Stimulated activated memory B cell treated with anti-CD40 and anti-IgM and Interleukin-4, amounts not matched to agents 10 μg/mL and 1 μg/mL and 100 μg/mL, for 72 hours (primary cell): ENCODE data around the gene ACOX3.
"Not testable (repeated sequence)": the region's sequence is repeated elsewhere in the genome, so short reads cannot be mapped to it uniquely, and the experiment has no call there.

Experiments used
- ATAC-seq: fragments of 150-1000 bp; cut with Tn5 transposase; 2 replicates; pipeline ENCODE4 v1.10.0; 2021
- H3K27ac Mint-ChIP-seq: one replicate; pipeline ENCODE4 v1.8.0; 2022; ENCODE audit warnings: mild to moderate bottlenecking, mixed read lengths
- H3K27me3 Mint-ChIP-seq: one replicate; pipeline ENCODE4 v1.8.0; 2022; ENCODE audit warnings: mixed read lengths
- H3K36me3 Mint-ChIP-seq: one replicate; pipeline ENCODE4 v1.8.0; 2022; ENCODE audit warnings: mixed read lengths
- H3K4me1 Mint-ChIP-seq: one replicate; pipeline ENCODE4 v1.8.0; 2022; ENCODE audit warnings: mixed read lengths
- H3K4me3 Mint-ChIP-seq: one replicate; pipeline ENCODE4 v1.8.0; 2022; ENCODE audit warnings: mild to moderate bottlenecking, moderate library complexity, mixed read lengths
- H3K9me3 Mint-ChIP-seq: one replicate; pipeline ENCODE4 v1.8.0; 2022; ENCODE audit warnings: mixed read lengths

Gene ACOX3

DNA sequence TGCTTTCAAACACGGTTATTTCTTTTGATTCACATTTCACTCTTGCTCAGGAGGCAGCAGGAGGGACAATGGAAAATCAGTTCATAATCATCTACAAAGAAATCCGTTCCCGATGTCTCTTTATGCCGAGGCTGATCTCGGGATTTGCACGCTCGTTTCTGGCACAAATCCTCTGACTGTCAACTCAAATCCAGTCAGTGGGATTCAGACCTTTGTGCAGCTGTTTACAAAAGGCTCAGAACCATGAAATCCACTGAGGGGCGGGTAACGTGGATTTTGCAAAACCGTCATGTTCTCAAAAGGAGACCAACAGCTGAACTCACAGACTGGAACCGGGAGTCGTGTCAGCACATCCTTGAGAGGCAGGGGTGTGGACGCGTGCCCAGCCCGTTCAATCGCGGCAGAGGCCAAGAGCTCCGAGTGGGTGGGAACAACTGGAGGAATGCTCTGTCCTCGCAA, 46.4 kb downstream of the ACOX3 start:
- Mint-ChIP-seq H3K27ac (no peak overlapping the region), H3K27me3 (no peaks in the 10 kb centered on the region), H3K36me3 (peaks cover 76% of the 10 kb centered on the region), H3K4me3 (no peak overlapping the region), H3K9me3 (no peaks in the 10 kb centered on the region), H3K4me1 (peaks cover 15% of the 10 kb centered on the region)
- no peak for ATAC-seq

DNA sequence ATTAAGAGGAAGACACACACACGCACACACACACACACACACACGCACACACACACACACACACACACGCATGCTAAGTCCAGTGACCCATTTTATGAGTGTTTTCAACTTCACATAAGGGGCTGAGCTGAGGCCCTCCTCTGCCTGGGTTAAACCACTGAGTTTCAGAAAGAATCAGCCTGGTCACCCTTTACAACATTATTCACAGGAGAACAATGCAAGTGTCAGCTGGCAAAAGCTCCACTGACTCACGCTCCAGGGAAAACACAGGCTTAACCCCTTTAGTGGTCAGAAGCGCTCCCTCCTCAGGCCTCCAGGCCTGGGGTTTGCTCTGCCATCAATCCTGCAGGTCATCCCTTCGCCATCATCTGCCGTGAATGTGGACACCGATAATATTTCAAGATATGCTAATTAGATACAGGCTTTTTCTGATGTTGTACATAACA, 46.9 kb downstream of the ACOX3 start:
- no peak for ATAC-seq
- Mint-ChIP-seq H3K4me1 (peaks cover 12% of the 10 kb centered on the region), H3K27ac (no peak overlapping the region), H3K36me3 (peaks cover 76% of the 10 kb centered on the region), H3K4me3 (no peak overlapping the region), H3K27me3 (no peaks in the 10 kb centered on the region), H3K9me3 (no peaks in the 10 kb centered on the region)

DNA sequence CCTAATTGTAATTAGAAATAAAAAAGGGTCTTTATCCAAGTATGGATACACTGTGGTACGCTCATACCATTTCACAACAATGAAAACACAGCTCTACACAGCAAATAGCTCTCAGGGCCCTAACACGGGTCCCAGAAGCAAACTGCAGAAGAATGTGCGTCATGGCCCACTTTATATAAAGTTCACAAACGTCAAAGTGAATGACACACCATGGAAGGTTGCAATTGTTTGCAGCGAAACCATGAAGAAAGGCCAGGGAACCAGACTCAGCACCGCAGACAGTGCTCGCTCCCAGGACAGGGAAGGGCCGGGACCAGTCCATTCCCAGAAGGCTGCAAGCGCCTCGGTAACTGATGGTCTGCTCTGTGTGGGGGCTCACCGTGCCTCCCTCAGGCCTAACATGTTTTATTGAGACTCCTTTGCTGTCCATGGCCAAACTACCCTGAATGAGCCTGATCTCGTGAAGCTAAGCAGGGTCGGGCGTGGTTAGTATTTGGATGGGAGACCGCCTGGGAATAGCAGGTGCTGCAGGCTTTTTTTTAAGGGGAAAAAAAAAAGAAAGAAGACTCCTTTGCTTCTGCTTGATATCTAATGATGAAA, 47.8 kb downstream of the ACOX3 start:
- H3K4me1 Mint-ChIP-seq: peaks cover 6% of the 10 kb centered on the region
- H3K36me3 Mint-ChIP-seq: peaks cover 79% of the 10 kb centered on the region
- peak overlapping the region; percentile 55 for H3K27ac Mint-ChIP-seq
- H3K4me3 Mint-ChIP-seq: no peak overlapping the region
- H3K9me3 Mint-ChIP-seq: no peaks in the 10 kb centered on the region
- H3K27me3 Mint-ChIP-seq: no peaks in the 10 kb centered on the region
- ATAC-seq: no peak

DNA sequence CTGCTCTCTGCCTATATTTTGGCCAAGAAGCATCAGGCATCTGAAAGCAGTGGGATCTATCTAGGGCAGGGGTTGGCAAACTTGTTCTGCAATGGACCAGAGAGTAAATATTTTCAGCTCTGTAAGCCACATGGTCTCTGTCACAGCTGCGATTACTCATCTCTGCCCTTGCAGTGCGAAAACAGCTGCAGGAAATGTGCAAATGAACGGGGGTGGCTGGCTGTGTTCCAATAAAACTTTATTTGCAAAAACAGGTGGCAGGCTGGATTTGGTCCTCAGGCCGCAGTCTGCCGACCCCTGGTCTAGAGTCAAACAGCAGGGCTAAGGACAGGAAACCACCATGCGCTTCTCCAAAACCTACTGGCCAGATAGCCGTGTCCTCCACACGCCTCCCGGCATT, 48.6 kb downstream of the ACOX3 start:
- H3K4me1 Mint-ChIP-seq: peaks cover 6% of the 10 kb centered on the region
- peak overlapping the region; percentile 55 for H3K27ac Mint-ChIP-seq
- no peak overlapping the region for H3K4me3 Mint-ChIP-seq
- H3K36me3 Mint-ChIP-seq: peaks cover 79% of the 10 kb centered on the region
- no peaks in the 10 kb centered on the region for H3K27me3 Mint-ChIP-seq
- ATAC-seq: peak; percentile 72
- no peaks in the 10 kb centered on the region for H3K9me3 Mint-ChIP-seq

DNA sequence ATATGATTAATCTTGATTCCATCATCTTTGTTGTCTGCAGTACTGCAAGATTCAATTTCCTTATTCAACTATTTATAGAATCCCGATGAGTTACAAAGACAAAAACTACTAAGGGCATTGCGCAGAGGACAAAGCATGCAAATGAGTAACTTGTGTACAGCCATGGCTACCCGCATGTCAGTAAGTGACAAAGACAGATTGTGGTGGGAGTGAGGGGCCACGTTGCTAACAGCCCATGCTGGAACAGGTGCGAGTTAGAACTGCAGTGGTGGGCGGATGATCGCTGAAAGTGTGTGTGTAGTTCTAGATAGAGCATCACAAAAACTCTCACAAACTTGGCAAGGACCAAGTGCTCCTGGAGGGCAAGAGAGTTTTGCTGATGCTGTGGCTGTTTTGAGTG, 49.5 kb downstream of the ACOX3 start:
- no peak overlapping the region for H3K4me3 Mint-ChIP-seq
- peaks cover 6% of the 10 kb centered on the region for H3K4me1 Mint-ChIP-seq
- H3K9me3 Mint-ChIP-seq: no peaks in the 10 kb centered on the region
- H3K36me3 Mint-ChIP-seq: peaks cover 77% of the 10 kb centered on the region
- ATAC-seq: no peak
- no peak overlapping the region for H3K27ac Mint-ChIP-seq
- no peaks in the 10 kb centered on the region for H3K27me3 Mint-ChIP-seq

DNA sequence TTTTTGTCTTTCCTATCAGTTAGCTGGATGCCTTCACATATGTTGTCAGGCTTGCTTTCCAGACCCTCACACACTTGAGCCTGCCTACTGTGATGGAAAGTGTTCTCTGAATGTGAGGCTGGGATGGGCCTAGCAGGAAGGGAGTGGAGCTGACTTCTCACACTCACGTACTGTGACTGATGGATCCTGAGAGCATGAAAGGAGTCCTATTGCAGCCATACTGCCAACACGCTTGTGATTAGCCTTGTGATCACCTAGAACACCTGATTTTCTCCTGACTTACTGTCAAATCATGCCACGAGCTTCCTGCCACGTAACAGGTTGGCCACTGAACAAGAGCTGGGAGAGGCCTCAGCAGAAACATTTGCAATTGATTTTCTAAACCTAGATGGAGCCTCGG, 49.9 kb downstream of the ACOX3 start:
- Mint-ChIP-seq H3K27me3 (no peaks in the 10 kb centered on the region), H3K36me3 (peaks cover 77% of the 10 kb centered on the region), H3K4me3 (no peak overlapping the region), H3K9me3 (no peaks in the 10 kb centered on the region), H3K4me1 (peaks cover 6% of the 10 kb centered on the region), H3K27ac (no peak overlapping the region)
- ATAC-seq: no peak

DNA sequence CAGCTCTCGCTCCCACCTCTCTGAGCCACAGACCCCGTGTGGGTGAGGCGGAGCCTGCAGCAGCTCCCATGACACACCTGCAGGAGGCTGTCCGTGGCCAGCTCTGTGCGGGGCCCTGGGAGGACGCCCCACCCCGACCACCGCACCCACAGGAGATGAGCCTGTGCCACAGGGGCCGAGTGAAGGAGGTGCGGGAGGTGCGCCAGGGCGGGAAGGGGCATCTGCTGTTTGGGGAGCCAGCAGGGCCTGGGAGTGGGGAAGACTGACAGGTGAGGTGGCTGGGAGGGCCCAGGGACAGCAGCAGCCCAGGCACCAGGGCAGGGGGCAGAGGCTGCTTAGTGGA, 52.0 kb downstream of the ACOX3 start:
- Mint-ChIP-seq H3K9me3 (no peaks in the 10 kb centered on the region), H3K27me3 (no peaks in the 10 kb centered on the region), H3K27ac (no peak overlapping the region), H3K36me3 (peaks cover 77% of the 10 kb centered on the region), H3K4me3 (no peak overlapping the region), H3K4me1 (peaks cover 6% of the 10 kb centered on the region)
- no peak for ATAC-seq

DNA sequence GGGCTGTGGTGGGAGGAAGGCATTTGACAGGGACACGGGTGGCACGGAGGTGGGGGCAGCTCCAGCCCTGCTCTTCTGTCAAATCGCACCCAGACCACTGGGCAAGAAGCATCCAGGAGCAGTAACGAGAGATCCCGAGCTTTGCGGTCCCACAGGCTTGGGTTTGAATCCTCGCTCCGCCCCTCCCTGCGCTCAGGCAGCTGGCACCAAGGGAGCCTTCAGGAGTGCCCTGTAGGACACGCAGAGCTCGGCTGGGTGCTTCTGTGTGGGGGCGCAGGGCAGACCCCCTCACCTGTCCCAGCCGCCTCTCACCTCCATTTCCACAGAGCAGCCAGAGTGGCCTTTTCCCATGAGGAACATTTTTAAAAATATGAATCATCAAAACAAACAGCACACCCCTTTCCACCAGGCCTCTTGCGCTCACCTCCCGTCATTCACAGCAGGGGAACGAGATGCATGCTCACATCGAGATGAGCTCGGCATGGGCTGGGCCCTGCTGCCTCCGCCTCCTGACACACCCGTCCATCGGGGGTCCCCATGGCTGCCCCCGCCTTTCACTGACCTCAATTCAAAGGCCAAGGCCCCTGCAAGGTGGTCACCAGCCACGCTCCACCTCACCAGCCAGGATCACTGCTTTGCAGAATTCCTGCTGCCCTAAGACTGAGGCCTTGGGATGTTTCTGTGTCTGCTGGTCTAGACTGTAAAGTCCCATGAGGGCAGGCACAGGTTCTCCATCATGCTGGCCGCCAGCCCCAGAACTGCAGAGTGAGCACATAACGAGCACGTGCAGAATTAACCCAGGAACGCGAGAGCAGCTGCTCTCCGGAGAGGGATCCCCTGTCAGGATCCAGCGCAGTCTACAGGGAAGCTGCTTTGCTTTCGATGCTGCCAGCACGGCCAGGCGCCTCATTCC, 52.7 kb downstream of the ACOX3 start:
- peaks cover 6% of the 10 kb centered on the region for H3K4me1 Mint-ChIP-seq
- no peaks in the 10 kb centered on the region for H3K27me3 Mint-ChIP-seq
- peaks cover 71% of the 10 kb centered on the region for H3K36me3 Mint-ChIP-seq
- H3K9me3 Mint-ChIP-seq: no peaks in the 10 kb centered on the region
- no peak overlapping the region for H3K27ac Mint-ChIP-seq
- no peak overlapping the region for H3K4me3 Mint-ChIP-seq
- no peak for ATAC-seq

DNA sequence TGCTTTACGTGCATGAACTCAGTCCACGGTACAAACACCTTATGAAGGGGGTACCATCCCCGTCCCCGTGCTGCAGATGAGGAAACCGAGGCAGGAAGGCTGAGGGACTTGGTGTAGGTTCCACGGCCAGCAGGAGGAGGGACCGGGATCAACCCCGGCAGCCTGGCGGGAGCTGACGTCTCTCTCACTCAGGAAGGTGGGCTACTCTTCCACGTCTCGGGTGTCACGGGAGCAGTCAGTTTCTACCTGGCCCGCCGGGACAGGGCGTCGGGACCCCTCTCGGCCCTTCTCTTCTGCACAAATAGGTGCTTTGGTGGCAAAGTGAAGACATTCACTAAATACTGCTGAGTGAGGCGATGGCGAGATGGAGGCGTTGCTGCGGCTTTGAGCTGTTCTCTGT, 53.3 kb downstream of the ACOX3 start:
- H3K36me3 Mint-ChIP-seq: peaks cover 64% of the 10 kb centered on the region
- no peak for ATAC-seq
- no peaks in the 10 kb centered on the region for H3K9me3 Mint-ChIP-seq
- H3K27me3 Mint-ChIP-seq: no peaks in the 10 kb centered on the region
- no peak overlapping the region for H3K27ac Mint-ChIP-seq
- H3K4me1 Mint-ChIP-seq: peaks cover 5% of the 10 kb centered on the region
- no peak overlapping the region for H3K4me3 Mint-ChIP-seq

DNA sequence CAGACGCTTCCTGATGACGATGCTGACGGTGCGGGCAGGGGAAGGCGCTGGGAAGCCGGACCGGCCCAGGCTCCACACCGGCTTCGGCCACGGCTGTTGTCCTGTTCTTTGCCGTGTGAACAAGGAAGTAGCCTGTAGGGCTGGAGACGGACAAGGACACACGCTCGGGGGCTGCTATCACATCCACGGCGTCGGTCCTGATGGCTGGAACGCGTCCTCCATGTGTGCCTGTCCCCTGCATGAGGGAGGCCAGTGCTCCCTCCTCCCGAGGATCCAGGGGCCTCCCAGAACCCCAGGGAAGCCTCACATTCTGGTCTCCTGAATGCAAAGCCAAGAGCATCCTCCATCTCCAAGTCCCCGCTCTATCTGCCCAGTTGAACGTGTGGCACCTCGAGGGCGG, 53.8 kb downstream of the ACOX3 start:
- H3K9me3 Mint-ChIP-seq: no peaks in the 10 kb centered on the region

DNA sequence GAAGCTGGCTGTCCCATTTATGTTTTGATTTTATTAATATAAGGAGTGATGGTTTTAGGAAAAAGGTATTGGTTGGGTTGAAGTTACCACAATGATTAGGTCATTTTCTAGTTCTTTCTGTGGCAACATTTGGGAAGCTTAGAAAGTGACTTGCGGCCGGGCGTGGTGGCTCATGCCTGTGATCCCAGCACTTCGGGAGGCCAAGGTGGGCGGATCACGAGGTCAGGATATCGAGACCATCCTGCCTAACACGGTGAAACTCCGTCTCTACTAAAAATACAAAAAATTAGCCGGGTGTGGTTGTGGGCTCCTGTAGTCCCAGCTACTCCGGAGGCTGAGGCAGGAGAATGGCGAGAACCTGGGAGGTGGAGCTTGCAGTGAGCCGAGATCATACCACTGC, 54.4 kb downstream of the ACOX3 start:
- not testable (repeated sequence) for H3K4me3 Mint-ChIP-seq, H3K27ac Mint-ChIP-seq, H3K27me3 Mint-ChIP-seq, H3K4me1 Mint-ChIP-seq, H3K9me3 Mint-ChIP-seq, ATAC-seq
- H3K36me3 Mint-ChIP-seq: peaks cover 65% of the 10 kb centered on the region

More for the DNA sequence above, 53.8 kb downstream of the ACOX3 start:
- Mint-ChIP-seq H3K36me3 (peaks cover 61% of the 10 kb centered on the region), H3K4me1 (peaks cover under 1% of the 10 kb centered on the region), H3K4me3 (no peak overlapping the region), H3K27me3 (no peaks in the 10 kb centered on the region), H3K27ac (no peak overlapping the region)
- no peak for ATAC-seq

DNA sequence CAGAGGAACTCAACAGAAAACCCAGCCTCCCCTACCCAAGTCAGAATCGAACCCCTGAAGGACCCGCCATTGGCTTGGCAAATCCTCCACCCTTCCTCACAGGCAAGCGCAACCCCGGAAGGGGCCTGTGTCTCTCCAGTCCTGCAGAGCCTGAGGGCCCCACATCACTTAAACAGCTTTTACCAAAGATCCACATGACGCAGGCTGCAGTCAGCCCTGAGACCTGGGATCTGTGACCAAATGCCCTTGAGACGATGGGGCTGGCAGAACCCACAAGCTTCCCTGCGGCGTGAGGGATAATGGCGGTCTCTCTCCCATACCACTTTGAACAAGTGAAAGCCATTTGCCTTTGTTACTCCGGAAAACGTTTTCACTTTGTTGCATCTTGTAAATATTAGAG, 54.9 kb downstream of the ACOX3 start:
- no peaks in the 10 kb centered on the region for H3K4me1 Mint-ChIP-seq
- ATAC-seq: no peak
- no peak overlapping the region for H3K27ac Mint-ChIP-seq
- H3K27me3 Mint-ChIP-seq: no peaks in the 10 kb centered on the region
- peaks cover 65% of the 10 kb centered on the region for H3K36me3 Mint-ChIP-seq
- no peaks in the 10 kb centered on the region for H3K9me3 Mint-ChIP-seq
- no peak overlapping the region for H3K4me3 Mint-ChIP-seq

DNA sequence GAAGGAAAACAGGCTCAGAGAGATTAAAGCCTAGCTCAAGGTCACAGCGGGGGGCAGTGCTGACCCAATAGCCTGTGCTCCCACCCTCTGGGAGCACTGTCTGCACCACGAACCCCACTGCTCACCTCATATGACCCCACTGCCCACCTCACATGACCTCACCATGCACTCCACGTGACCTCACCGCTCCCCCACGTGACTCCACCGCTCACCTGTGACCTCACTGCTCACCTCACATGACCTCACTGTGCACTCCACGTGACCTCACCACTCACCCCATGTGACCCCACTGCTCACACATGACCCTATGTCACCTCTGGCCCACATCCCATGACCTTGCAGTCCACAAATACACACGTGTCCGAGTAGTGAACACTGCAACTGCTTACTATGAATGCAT, 55.4 kb downstream of the ACOX3 start:
- Mint-ChIP-seq H3K36me3 (peaks cover 63% of the 10 kb centered on the region), H3K27me3 (no peaks in the 10 kb centered on the region), H3K4me3 (no peak overlapping the region), H3K4me1 (no peaks in the 10 kb centered on the region), H3K9me3 (no peaks in the 10 kb centered on the region), H3K27ac (no peak overlapping the region)
- ATAC-seq: no peak

DNA sequence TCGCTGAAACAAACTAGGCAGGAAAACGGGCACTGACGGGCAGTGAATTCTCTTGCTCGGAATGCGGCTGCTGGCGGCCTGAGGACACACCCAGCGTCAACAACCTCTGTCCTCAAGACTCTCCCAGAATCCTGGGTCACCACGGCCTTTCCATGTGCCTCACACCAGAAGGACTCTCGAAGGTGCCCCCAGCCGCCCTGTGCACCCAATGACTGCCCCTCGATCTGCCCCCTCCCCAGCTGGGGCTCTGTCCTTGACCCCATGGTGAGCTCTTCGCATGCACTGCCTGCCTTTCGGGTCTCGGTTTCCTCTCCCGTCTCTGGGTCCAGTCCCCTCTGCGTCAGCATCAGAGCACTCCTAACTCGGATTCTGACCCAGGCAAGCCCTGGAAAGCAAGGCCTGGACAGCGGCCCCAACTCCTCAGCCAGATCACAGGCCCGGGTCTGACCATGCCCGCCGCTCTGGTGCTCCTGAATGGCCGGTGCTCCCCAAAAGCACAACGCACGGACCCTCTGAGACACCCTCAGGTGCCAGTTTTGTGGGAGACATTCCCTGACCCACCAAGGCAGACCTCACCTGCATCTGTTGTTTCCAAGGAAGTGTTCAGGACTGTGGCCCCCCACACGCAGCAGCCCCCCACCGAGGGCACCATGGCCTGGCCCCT, 56.0 kb downstream of the ACOX3 start:
- H3K27me3 Mint-ChIP-seq: no peaks in the 10 kb centered on the region
- H3K4me1 Mint-ChIP-seq: no peaks in the 10 kb centered on the region
- H3K4me3 Mint-ChIP-seq: no peak overlapping the region
- peaks cover 63% of the 10 kb centered on the region for H3K36me3 Mint-ChIP-seq
- no peaks in the 10 kb centered on the region for H3K9me3 Mint-ChIP-seq
- no peak for ATAC-seq
- H3K27ac Mint-ChIP-seq: no peak overlapping the region

DNA sequence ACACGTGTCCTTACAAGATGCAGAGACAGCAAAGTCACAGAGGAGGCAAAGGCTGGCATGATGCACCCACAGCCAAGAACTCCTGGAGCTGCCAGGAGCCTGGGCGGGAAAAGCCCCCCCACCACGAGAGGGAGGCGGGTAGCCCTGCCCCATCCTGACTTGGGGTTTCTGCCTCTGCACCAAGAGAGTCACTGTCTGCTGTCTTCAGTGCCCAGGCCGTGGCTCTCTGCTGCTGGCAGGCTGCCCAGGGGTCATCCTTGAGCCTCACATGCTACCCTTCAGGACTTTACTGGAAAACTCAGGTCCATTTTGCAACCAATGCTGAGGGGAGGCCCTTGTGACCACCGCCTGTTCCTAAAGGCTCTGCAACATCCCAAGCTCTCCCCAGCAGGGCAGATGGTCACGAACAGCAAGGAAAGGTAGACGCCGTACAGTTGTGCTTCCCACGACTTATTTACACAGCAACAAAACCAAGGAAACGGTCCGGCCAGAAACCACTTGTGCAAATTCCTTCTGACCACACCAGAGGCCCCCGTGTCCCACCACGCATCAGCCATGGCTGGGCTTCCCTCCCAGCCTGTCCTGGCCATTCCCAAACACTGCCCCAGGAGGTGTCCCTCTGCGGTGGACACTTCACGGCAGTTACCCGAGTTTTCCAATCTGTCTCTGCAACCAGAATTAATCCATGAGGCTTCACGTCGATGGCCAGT, 56.9 kb downstream of the ACOX3 start:
- Mint-ChIP-seq H3K4me1 (no peaks in the 10 kb centered on the region), H3K27ac (no peak overlapping the region), H3K27me3 (no peaks in the 10 kb centered on the region), H3K9me3 (no peaks in the 10 kb centered on the region), H3K36me3 (peaks cover 58% of the 10 kb centered on the region), H3K4me3 (no peak overlapping the region)
- ATAC-seq: no peak
